Urinary bladder (tissue), 4 donors: Measurements from ENCODE around the gene SMIM27. TPM values are rescaled to one million over a fixed set of nuclear protein-coding genes. Genes with fewer than 3 reads are reported as not detected.
"Not testable (repeated sequence)": the region's sequence is repeated elsewhere in the genome, so short reads cannot be mapped to it uniquely, and the experiment has no call there.

Source experiments
- DNase-seq: peaks from one replicate; pipeline ENCODE4 v3.0.0-alpha.2; 2015; ENCODE audit errors: extremely low spot score
- H3K27ac ChIP-seq: one replicate; pipeline ENCODE4 v1.5.1; 2013; ENCODE audit warnings: low read depth, mild to moderate bottlenecking, moderate library complexity
- H3K36me3 ChIP-seq: one replicate; pipeline ENCODE4 v1.6.1; 2013; ENCODE audit warnings: mild to moderate bottlenecking, moderate library complexity; ENCODE audit not compliant: insufficient read depth
- H3K4me1 ChIP-seq: one replicate; pipeline ENCODE4 v1.6.1; 2013; ENCODE audit warnings: mild to moderate bottlenecking, moderate library complexity; ENCODE audit not compliant: insufficient read depth
- H3K4me3 ChIP-seq: one replicate; pipeline ENCODE4 v1.5.1; 2013; ENCODE audit warnings: low read depth, low read length
- WGBS: extraction: QIAGEN DNeasy Blood & Tissue Kit; methylation state at CpG from one replicate; pipeline ENCODE4 v1.1.7; 2013; 5-methylcytosine and 5-hydroxymethylcytosine counted together
- polyA plus RNA-seq: library from polyadenylated mRNA; stranded (reverse); fragments of 200-250 nt; gene quantifications from one replicate; pipeline ENCODE4 v1.2.3, GENCODE V29; 2013
- total RNA-seq: library from RNA; depleted of rRNA; stranded (reverse); fragments of >200 nt; gene quantifications from one replicate; pipeline ENCODE4 v1.2.3, GENCODE V29; 2014
- donor health status: healthy with polysubstance abuse.
- donor health status: healthy.

The SMIM27 gene
- total and polyA plus RNA-seq, 2 donors = 1.3 to 11.9 TPM

DNA sequence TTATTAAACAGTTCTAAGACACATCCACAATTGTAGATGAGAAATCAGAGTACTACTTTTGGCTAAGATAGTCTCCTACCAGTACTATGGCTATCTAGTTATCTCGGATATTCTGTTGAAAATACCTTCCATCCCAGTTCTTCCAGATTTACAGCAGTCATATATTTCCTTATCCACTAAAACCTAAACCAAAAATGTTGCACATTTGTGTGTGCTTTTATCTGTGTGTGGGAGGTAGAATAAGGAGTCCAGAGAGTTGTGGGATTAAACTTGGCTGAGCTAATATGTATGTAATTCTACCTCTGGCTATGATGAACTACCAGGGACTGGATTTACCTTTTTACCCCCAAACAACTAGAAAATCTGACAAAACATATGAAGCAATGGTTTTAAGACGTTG is 38.3 kb downstream of the SMIM27 start:
- DNase-seq = no peak
- Histone ChIP-seq H3K27ac (no peak overlapping the region), H3K4me3 (no peak overlapping the region), H3K4me1 (no peaks in the 10 kb centered on the region), H3K36me3 (no peaks in the 10 kb centered on the region)
- WGBS = 38% methylated on average over 2 of the region's 2 CpGs

- Histone ChIP-seq H3K36me3 (no peaks in the 10 kb centered on the region), H3K4me3 (no peak overlapping the region), H3K27ac (no peak overlapping the region), H3K4me1 (no peaks in the 10 kb centered on the region)
- DNase-seq = no peak
- whole genome bisulfite sequencing = 84% methylated on average over 1 of the region's 1 CpG
Observed at GRCh38 chr9:32590898-32591297, 38.8 kb downstream of the SMIM27 start.

- DNase-seq = no peak
- no peak overlapping the region for H3K4me3 ChIP-seq
- no peaks in the 10 kb centered on the region for H3K4me1 ChIP-seq
- 68% methylated on average over 4 of the region's 4 CpGs for WGBS
- no peak overlapping the region for H3K27ac ChIP-seq
- H3K36me3 ChIP-seq = no peaks in the 10 kb centered on the region
Observed at GRCh38 chr9:32596096-32596865, 44.2 kb downstream of the SMIM27 start.

DNA sequence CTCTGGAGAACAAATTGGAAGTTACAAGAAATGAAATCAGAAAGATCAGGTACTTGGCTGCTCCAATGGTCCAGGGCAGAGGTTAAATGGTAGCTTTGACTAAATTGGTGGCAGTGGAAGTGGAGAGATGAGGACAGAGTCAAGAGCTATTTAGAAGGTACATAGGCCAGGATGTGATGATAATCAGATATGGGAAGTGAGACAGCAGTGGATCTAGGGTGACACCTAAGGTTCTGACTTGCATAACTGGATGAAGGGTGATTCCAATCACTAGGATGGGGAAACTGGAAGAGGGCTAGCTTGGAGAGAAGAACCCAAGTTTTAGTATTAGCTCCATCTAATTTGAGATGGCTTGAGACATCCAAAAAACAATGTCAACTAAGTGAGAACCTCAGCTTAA is 44.8 kb downstream of the SMIM27 start:
- Histone ChIP-seq H3K27ac (no peak overlapping the region), H3K4me3 (no peak overlapping the region), H3K36me3 (no peaks in the 10 kb centered on the region), H3K4me1 (no peaks in the 10 kb centered on the region)
- no peak for DNase-seq

GRCh38 chr9:32599021-32599420 is 46.9 kb downstream of the SMIM27 start:
- not testable (repeated sequence) for H3K4me1 ChIP-seq, H3K36me3 ChIP-seq, H3K27ac ChIP-seq, DNase-seq, H3K4me3 ChIP-seq
- 75% methylated on average over 3 of the region's 3 CpGs for WGBS

Other genes starting within 250 kb of the SMIM27 start
- 29.6 TPM for gene ACO1, start 167.7 kb upstream of the SMIM27 start, total RNA-seq
- 31.9 TPM for gene ACO1, start 167.7 kb upstream of the SMIM27 start, polyA plus RNA-seq
- 25.2 TPM for gene RIGI, start 26.1 kb upstream of the SMIM27 start, total RNA-seq
- 5.4 TPM for gene RIGI, start 26.1 kb upstream of the SMIM27 start, polyA plus RNA-seq
- gene TOPORS, start 259 bp downstream of the SMIM27 start, total RNA-seq = 39.0 TPM
- gene TOPORS, start 259 bp downstream of the SMIM27 start, polyA plus RNA-seq = 13.3 TPM
- gene NDUFB6, start 20.8 kb downstream of the SMIM27 start, total RNA-seq = 45.5 TPM
- gene NDUFB6, start 20.8 kb downstream of the SMIM27 start, polyA plus RNA-seq = 58.1 TPM
- gene TAF1L, start 83.3 kb downstream of the SMIM27 start, total RNA-seq = not detected
- gene TAF1L, start 83.3 kb downstream of the SMIM27 start, polyA plus RNA-seq = 0.01 TPM
- gene TMEM215, start 231.2 kb downstream of the SMIM27 start, total RNA-seq = 0.21 TPM
- gene TMEM215, start 231.2 kb downstream of the SMIM27 start, polyA plus RNA-seq = not detected